HG03139 (cell line): Measurements from ENCODE around the gene PPFIA2.

Experiments
- ATAC-seq: cut with Tn5 transposase; IDR thresholded peaks from one replicate; pipeline ENCODE4 v1.9.1; 2021; ENCODE audit not compliant: unreplicated experiment

The PPFIA2 gene

GRCh38 chr12:81284137-81284536, 475.0 kb downstream of the PPFIA2 start:
- no peak for ATAC-seq

DNA sequence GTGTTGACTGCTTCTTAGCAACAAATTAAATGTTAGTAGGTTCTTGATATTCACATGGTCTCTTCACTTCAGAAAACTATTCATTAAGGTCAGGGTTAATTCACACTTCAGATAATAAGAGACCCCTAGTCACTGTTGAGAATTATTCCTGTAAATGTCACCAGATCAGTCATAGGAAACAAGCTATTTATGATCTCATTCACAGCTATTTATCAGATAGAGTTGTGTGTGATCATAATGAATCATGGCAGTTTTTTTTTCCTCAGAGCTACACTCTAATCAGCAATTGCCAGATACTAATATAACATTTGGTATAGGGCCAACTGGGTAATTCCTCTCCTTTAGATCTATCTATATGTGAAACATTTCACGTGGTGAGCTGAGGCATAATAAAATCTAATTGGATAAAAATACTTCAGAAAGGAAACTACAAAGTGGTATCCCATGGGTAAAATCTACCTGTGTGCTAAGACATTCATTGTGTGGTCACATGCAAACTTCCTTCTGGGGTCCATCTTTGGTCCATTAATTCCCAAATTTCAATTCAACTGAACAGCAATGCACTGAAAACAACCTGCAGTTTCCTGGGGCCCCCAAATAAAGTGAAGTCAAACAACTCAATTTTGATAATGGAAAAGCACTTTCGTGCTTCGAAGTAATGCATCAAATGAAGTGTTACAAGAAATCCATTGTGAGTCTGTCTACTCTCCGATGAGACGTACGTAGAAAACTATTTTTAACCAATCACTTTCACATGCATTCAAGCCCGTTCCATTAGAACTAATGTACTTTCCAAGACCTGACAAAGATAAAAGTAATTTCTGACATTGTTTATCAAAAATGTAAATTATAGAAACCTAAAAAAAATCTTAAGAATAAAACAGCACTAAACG, 484.3 kb downstream of the PPFIA2 start:
- no peak for ATAC-seq

DNA sequence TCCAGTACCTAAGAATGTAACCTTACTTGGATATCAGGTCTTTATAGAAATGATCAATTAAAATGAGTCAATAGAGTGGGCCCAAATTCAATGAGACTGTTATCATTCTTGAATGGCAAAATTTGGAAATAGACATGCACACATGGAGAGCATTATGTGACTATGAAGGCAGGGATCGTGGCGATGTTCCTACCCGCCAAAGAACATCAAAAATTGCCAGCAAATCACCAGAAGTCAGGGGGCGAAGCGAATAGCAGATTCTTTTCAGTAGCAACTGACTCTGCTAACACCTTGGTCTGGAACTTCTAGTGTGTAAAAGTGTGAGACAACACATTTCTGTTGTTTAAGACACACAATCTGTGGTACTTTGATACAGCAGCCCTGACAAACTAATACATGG, 488.8 kb downstream of the PPFIA2 start:
- no peak for ATAC-seq

DNA sequence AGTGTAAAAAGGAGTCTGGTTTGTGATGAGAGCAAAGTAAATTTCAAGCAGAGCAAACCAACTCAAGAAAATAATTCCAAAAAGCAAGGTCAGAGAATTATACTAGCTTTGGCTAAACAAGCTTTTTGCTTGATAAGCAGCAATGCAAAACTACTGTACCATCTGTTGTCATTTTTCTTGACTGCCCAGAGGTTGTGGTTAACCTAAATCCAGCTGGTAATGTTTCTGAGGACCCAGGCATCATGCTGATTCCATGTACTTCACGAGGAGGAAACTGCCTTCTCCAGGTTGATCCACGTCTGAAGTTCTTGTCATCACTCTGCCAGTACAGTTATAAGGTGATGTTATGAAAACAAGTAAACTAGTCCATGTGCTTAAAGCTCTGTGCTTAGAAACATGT, 496.1 kb downstream of the PPFIA2 start:
- ATAC-seq = no peak

- no peak for ATAC-seq
These were observed 497.5 kb downstream of the PPFIA2 start for GRCh38 chr12:81261508-81262207.

- no peak for ATAC-seq
These were observed 499.8 kb downstream of the PPFIA2 start for GRCh38 chr12:81259360-81259759.

DNA sequence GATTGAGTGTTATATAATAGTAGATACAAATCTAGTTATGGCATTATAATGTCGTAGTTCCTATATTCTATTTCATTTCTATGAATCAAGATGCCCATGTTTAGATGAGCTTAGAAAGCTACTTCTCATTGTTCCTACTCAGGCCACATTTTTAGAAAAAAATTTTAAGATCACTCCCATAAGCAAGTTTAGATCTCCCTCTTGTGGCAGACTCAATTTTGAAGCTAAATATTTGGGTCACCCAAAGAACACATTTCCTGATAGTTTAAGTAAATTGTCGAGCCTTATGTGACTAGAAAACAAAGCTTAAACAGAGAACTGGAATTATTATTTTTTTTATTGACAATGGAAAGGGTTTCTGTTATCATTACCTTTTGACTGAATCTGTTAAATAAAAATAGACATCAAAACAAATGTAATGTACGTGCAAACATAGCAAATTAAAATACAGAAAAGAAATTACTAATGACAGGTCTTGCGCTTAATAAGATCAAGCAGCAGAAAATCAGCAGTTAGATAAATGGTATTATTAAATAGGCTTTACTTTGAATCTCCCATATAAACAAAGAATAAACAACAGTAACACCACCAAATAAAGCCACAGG, 501.1 kb downstream of the PPFIA2 start:
- ATAC-seq = no peak

- no peak for ATAC-seq
These were observed 503.2 kb downstream of the PPFIA2 start for GRCh38 chr12:81255947-81256346.

GRCh38 chr12:81255456-81255855, 503.7 kb downstream of the PPFIA2 start:
- no peak for ATAC-seq

GRCh38 chr12:81253360-81253759, 505.8 kb downstream of the PPFIA2 start:
- no peak for ATAC-seq

DNA sequence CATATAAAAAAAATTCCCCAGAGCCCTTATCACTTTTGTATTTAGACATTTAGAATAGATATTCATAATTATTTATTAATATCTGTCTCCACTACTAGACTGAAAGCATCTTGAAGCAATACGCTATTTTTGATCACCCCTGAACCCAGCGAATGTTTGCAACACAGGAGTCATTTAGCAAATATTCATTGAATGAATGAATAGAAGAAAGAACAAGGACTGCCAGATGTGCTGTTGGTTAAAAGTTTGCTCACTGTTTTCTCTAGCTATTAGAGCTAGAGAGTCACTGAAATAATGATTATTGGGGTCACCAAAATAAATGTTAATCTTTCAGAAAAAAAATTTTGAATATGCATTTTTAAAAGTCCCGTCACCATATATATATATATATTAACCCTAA, 506.9 kb downstream of the PPFIA2 start:
- no peak for ATAC-seq

DNA sequence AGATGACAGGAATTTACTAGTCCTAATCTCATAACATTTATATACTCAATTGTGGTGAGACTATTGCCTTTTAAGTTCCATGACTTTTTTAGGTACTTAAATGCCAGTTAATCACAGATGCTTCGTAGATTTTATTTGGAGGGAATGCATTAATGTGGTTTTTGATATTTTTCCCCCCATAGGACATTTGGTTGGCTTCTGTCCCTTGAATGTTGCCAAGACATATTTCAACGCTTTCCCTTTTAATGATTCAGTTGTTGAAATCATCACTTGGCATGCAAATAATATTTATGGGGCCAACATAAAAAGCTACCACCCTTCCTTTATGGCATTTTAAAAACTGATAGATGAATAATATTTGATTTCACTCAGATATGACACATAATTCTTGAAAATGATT, 509.2 kb downstream of the PPFIA2 start:
- no peak for ATAC-seq

DNA sequence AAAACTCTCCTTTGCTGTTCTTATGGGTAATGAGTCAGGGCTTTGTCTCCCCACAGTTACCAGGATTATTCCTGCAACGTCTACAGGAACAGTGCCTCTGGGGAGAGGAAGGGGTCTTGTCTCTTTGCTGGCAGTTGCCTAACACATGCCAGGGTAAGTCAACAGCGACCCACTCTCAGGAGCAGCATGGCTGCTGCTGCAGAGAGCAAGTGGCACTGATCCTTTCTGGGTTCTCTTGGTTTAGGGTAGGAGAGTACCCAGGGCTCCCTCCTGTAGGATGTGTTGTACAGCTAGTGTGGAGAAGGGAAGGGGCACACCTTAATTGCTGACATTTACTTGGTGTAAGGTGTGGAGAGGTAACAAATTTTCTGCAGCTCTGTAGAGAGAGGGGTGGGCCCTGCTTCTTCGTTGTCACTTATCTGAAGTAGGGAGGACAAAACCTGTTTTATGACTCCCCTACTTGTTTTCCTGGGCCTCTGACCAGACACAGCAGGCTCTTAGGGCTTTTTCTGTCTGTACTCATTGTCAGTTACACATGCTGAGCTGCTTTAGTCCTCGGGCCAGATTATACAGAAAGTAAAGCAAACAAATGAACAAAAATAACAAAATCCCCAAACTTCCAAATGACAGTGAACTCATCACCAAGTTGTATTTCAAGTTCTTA, 513.1 kb downstream of the PPFIA2 start:
- no peak for ATAC-seq

- no peak for ATAC-seq
These were observed 513.7 kb downstream of the PPFIA2 start for GRCh38 chr12:81245458-81245857.

- ATAC-seq = no peak
These were observed 527.4 kb downstream of the PPFIA2 start for GRCh38 chr12:81231574-81232368.

DNA sequence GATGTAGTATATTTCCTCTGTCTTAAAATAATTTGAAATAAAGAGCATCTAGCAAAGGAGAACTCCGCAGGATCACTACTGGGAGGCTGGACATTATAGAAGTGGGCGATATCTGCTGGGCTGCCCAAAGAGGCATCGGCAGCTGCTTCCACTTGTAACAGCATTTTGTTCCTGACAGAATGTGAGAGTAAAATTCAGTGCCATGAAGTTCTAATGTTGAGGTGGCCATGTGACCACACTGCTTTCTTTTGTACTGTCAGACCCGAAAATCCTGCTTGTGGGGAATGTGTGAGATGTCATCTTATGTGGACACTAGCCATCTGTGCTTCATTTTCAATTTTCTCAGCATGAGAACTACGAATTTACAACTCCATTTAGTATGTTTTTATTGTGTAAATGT, 529.4 kb downstream of the PPFIA2 start:
- ATAC-seq = no peak

DNA sequence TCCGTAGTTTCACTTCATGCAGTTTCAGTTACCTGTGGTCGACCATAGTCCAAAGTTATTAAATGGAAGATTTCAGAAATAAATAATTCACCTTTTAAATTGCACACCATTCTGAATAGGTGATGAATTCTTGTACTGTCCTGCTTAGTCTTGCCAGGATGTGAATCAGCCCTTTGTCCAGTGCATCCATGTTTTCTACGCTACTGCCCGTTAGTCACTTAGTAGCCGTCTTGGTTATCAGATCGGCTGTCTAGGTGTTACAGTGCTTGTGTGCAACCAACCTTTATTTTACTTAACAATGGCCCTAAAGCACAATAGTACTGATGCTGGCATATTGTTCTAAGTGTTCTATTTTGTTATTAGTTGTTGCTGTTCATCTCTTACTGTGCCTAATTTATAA, 534.5 kb downstream of the PPFIA2 start:
- no peak for ATAC-seq

DNA sequence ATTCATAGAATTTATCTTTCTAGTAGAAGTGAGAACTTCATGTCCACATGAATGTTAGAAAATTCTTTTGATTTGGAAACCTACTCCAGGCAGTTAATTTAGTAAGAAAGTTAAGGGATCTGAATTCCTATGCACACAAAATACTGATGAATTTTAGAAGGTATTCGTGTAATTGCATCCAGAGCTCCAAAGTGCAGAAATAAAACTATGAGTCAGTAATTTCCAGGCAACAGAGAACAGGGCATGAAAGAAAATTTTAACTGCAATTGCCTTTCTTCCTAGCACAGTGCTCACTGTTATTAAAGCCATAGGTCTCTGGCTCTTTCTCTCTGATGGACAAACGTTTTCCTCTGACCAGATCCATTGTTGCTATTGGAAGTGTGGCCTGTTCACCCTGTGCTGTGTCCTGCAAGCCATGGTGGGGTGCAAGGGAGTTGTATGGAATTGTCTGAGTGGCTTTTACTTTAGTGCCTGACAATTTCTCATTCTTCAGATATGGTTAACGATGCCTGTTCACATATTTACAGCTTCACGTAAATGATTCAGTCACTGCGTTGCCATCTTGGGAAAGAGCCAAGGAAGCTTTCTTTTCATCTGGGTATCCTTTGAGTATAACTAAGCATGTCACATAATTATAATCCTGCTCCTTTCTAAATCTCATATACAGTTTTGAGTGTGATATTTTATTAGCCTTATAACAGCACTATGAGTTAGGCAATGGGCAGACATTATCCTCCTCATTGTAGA, 536.1 kb downstream of the PPFIA2 start:
- no peak for ATAC-seq

GRCh38 chr12:81221681-81222080, 537.5 kb downstream of the PPFIA2 start:
- no peak for ATAC-seq

DNA sequence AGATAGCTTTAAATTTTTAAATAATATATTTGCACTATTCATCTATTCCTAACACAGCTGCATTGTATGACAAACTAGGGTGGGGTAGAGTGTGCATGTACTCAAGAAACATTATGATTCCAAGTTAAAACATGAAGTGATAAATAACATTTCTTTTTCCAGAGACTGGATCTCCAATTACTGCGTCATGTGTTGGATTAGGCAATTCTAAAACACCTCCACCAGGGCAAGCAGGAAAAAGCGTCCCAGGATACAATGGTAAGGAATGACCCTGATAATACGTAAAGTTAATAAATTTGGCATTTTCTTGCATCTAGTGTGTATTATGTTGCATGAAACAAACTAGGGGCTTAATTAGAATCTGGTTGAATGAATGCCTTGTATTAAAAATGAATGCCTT, 542.4 kb downstream of the PPFIA2 start:
- ATAC-seq = no peak
